ENCODE measurements around the gene CD82. TPM values are rescaled to one million over a fixed set of nuclear protein-coding genes. Genes with fewer than 3 reads are reported as not detected.
A peak's percentile ranks its signal among the peaks of the same experiment; 100 is the strongest.
"Not testable (repeated sequence)": the region's sequence is repeated elsewhere in the genome, so short reads cannot be mapped to it uniquely, and the experiment has no call there.

CD82 gene
- total RNA-seq, 1 donor, result 23.2 TPM

- no peaks in the 10 kb centered on the region for H3K4me1 ChIP-seq (ENCODE audit: insufficient read depth, low read length)
- H3K4me2 ChIP-seq (ENCODE audit: insufficient read depth, low read length), result no peak overlapping the region
- peaks cover 17% of the 10 kb centered on the region for H3K27me3 ChIP-seq (ENCODE audit: insufficient read depth, low read length)
- H3K4me3 ChIP-seq (ENCODE audit: insufficient read depth, low read length), result no peak overlapping the region
- H2AFZ ChIP-seq (ENCODE audit: low read length), result no peak overlapping the region
- no peaks in the 10 kb centered on the region for H3K36me3 ChIP-seq (ENCODE audit: insufficient read depth, low read length)
- H4K20me1 ChIP-seq (ENCODE audit: insufficient read depth, low read length), result no peaks in the 10 kb centered on the region
- H3K27ac ChIP-seq (ENCODE audit: low read depth, low read length), result no peak overlapping the region
- DNase-seq (ENCODE audit: insufficient read length, low spot score, missing footprints), result peak; percentile 86
- no peaks in the 10 kb centered on the region for H3K79me2 ChIP-seq (ENCODE audit: insufficient read depth, low read length)
- TF ChIP-seq, protein P1, sequence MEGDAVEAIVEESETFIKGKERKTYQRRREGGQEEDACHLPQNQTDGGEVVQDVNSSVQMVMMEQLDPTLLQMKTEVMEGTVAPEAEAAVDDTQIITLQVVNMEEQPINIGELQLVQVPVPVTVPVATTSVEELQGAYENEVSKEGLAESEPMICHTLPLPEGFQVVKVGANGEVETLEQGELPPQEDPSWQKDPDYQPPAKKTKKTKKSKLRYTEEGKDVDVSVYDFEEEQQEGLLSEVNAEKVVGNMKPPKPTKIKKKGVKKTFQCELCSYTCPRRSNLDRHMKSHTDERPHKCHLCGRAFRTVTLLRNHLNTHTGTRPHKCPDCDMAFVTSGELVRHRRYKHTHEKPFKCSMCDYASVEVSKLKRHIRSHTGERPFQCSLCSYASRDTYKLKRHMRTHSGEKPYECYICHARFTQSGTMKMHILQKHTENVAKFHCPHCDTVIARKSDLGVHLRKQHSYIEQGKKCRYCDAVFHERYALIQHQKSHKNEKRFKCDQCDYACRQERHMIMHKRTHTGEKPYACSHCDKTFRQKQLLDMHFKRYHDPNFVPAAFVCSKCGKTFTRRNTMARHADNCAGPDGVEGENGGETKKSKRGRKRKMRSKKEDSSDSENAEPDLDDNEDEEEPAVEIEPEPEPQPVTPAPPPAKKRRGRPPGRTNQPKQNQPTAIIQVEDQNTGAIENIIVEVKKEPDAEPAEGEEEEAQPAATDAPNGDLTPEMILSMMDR (IDR thresholded peaks at IDR 0.05; ENCODE audit: extremely low read depth, low read depth, low read length), result peak; percentile 45
- no peaks in the 10 kb centered on the region for H3K9me3 ChIP-seq (ENCODE audit: low read depth, low read length)
Observed at GRCh38 chr11:44658506-44658850, 93.0 kb downstream of the CD82 start.

- no peak for DNase-seq (ENCODE audit: insufficient read length, low spot score, missing footprints)
- TF ChIP-seq, protein P1 (IDR thresholded peaks at IDR 0.05; ENCODE audit: extremely low read depth, low read depth, low read length), result no peak
- H3K4me2 ChIP-seq (ENCODE audit: insufficient read depth, low read length), result no peak overlapping the region
- H3K4me1 ChIP-seq (ENCODE audit: insufficient read depth, low read length), result no peaks in the 10 kb centered on the region
- H3K27ac ChIP-seq (ENCODE audit: low read depth, low read length), result no peak overlapping the region
- H3K79me2 ChIP-seq (ENCODE audit: insufficient read depth, low read length), result no peaks in the 10 kb centered on the region
- no peak overlapping the region for H3K4me3 ChIP-seq (ENCODE audit: insufficient read depth, low read length)
- H2AFZ ChIP-seq (ENCODE audit: low read length), result no peak overlapping the region
- peaks cover 17% of the 10 kb centered on the region for H3K27me3 ChIP-seq (ENCODE audit: insufficient read depth, low read length)
- H3K36me3 ChIP-seq (ENCODE audit: insufficient read depth, low read length), result no peaks in the 10 kb centered on the region
- no peaks in the 10 kb centered on the region for H3K9me3 ChIP-seq (ENCODE audit: low read depth, low read length)
- no peaks in the 10 kb centered on the region for H4K20me1 ChIP-seq (ENCODE audit: insufficient read depth, low read length)
Observed at GRCh38 chr11:44659641-44660040, 94.2 kb downstream of the CD82 start.

- H3K27me3 ChIP-seq (ENCODE audit: insufficient read depth, low read length), result peaks cover 17% of the 10 kb centered on the region
- H4K20me1 ChIP-seq (ENCODE audit: insufficient read depth, low read length); H3K27ac ChIP-seq (ENCODE audit: low read depth, low read length); DNase-seq (ENCODE audit: insufficient read length, low spot score, missing footprints); H3K4me3 ChIP-seq (ENCODE audit: insufficient read depth, low read length); H3K9me3 ChIP-seq (ENCODE audit: low read depth, low read length); H3K36me3 ChIP-seq (ENCODE audit: insufficient read depth, low read length); H3K4me2 ChIP-seq (ENCODE audit: insufficient read depth, low read length); H3K79me2 ChIP-seq (ENCODE audit: insufficient read depth, low read length); H2AFZ ChIP-seq (ENCODE audit: low read length); H3K4me1 ChIP-seq (ENCODE audit: insufficient read depth, low read length): not testable (repeated sequence)
Observed at GRCh38 chr11:44660535-44660934, 95.1 kb downstream of the CD82 start.

- Histone ChIP-seq H4K20me1 (ENCODE audit: insufficient read depth, low read length) (no peaks in the 10 kb centered on the region), H3K27ac (ENCODE audit: low read depth, low read length) (no peak overlapping the region), H3K4me2 (ENCODE audit: insufficient read depth, low read length) (no peak overlapping the region), H3K27me3 (ENCODE audit: insufficient read depth, low read length) (peaks cover 14% of the 10 kb centered on the region), H3K9me3 (ENCODE audit: low read depth, low read length) (no peaks in the 10 kb centered on the region), H3K79me2 (ENCODE audit: insufficient read depth, low read length) (no peaks in the 10 kb centered on the region), H3K4me1 (ENCODE audit: insufficient read depth, low read length) (no peaks in the 10 kb centered on the region), H3K4me3 (ENCODE audit: insufficient read depth, low read length) (no peak overlapping the region), H2AFZ (ENCODE audit: low read length) (no peak overlapping the region), H3K36me3 (ENCODE audit: insufficient read depth, low read length) (no peaks in the 10 kb centered on the region)
- DNase-seq (ENCODE audit: insufficient read length, low spot score, missing footprints), result no peak
- TF ChIP-seq, protein P1 (IDR thresholded peaks at IDR 0.05; ENCODE audit: extremely low read depth, low read depth, low read length), result no peak
Observed at GRCh38 chr11:44661311-44661717, 95.9 kb downstream of the CD82 start.

Small RNA genes within 50 kb of the gene (small RNA-seq; reads per million reads assigned to genes)
- gene AC104010.1, result not detected

Other genes with a start within 250 kb of the CD82 start
- gene TSPAN18, start 161.3 kb downstream of the CD82 start, total RNA-seq, result 3.2 and 5.8 TPM in 2 replicates